Body of pancreas (tissue), 4 donors: Measurements from ENCODE around the gene HIP1.
"Not testable (repeated sequence)": the region's sequence is repeated elsewhere in the genome, so short reads cannot be mapped to it uniquely, and the experiment has no call there.

Experiments used
- POLR2A ChIP-seq, 3 donors: fragments of 450-650 bp; IDR thresholded peaks; one replicate each; pipeline ENCODE4 v1.6.1; 2016; ENCODE audit warnings: antibody characterized with exemption in 3 of 3, mild to moderate bottlenecking in 2 of 3
- TF ChIP-seq, protein P1 (sequence below), 7 experiments: fragments of 450-650 bp in 4 of 7; fragments of 200-600 bp in 3 of 7; sonication (generic) in 3 of 7; IDR thresholded peaks; one replicate each; pipeline ENCODE4 v1.5.1; 2016 to 2019; ENCODE audit warnings: antibody characterized with exemption in 7 of 7

DNA sequence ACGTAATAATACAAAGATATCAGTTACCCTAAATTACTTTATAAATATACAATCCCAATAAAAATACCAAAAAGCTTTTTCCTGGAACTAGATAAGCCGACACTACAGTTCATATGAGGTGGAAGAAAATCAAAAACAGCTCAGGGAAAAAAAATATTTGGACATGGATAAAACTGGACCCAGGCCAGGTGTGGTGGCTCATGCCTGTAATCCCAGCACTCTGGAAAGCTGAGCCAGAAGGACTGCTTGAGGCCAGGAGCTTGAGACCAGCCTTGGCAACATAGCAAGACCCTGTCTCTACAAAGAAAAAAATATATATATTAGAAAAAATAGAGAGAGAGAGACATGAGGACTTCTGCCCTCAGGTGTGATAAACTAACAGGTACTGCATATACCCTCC lies 219.9 kb downstream of the HIP1 start:
- TF ChIP-seq, protein P1, sequence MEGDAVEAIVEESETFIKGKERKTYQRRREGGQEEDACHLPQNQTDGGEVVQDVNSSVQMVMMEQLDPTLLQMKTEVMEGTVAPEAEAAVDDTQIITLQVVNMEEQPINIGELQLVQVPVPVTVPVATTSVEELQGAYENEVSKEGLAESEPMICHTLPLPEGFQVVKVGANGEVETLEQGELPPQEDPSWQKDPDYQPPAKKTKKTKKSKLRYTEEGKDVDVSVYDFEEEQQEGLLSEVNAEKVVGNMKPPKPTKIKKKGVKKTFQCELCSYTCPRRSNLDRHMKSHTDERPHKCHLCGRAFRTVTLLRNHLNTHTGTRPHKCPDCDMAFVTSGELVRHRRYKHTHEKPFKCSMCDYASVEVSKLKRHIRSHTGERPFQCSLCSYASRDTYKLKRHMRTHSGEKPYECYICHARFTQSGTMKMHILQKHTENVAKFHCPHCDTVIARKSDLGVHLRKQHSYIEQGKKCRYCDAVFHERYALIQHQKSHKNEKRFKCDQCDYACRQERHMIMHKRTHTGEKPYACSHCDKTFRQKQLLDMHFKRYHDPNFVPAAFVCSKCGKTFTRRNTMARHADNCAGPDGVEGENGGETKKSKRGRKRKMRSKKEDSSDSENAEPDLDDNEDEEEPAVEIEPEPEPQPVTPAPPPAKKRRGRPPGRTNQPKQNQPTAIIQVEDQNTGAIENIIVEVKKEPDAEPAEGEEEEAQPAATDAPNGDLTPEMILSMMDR (IDR thresholded peaks at IDR 0.05): not testable (repeated sequence)
- not testable (repeated sequence) for TF ChIP-seq POLR2A (IDR thresholded peaks at IDR 0.05)
